H1 (cell line): Measurements from ENCODE around the gene STX5. TPM values are rescaled to one million over a fixed set of nuclear protein-coding genes. Genes with fewer than 3 reads are reported as not detected.

ENCODE experiments used
- CTCF ChIA-PET: fragments of 300-600 bp; sonication (Branson Sonifier 250); formaldehyde crosslinking; loops from one replicate; lab custom pipeline; 2021; ENCODE audit not compliant: partially characterized antibody; lab: Charles Lee
- POLR2A ChIA-PET: fragments of 300-600 bp; sonication (Branson Sonifier 250); formaldehyde crosslinking; loops from one replicate; lab custom pipeline; 2021; ENCODE audit warnings: inconsistent platforms; ENCODE audit not compliant: partially characterized antibody; lab: Charles Lee
- DNase-seq, 2 experiments: peaks; one replicate each; pipeline versions ENCODE4 v3.0.0 to v3.0.0-alpha.2; 2010 to 2022; ENCODE audit warnings: low spot score in 2 of 2, low read depth in 1 of 2, mixed read lengths in 1 of 2
- FAIRE-seq: peaks from 2 replicates; lab custom pipeline; 2011; peaks lifted over from hg19 to GRCh38; lab: Jason Lieb, UNC
- H2AFZ ChIP-seq: 2 replicates; pipeline ENCODE4 v1.8.1; 2012; ENCODE audit warnings: low read length, inconsistent platforms
- H2AK5ac ChIP-seq: 2 replicates; pipeline ENCODE4 v1.6.1; 2013; ENCODE audit warnings: low read depth, low read length
- H2BK120ac ChIP-seq: replicated peaks from 2 replicates; pipeline ENCODE3; 2013; ENCODE audit warnings: low read depth, low read length, inconsistent platforms
- H2BK12ac ChIP-seq: 2 replicates; pipeline ENCODE4 v1.6.1; 2013; ENCODE audit warnings: low read depth, low read length
- H2BK15ac ChIP-seq: 2 replicates; pipeline ENCODE4 v1.6.1; 2013; ENCODE audit warnings: low read length
- H2BK20ac ChIP-seq: 2 replicates; pipeline ENCODE4 v1.6.1; 2013; ENCODE audit warnings: low read length
- H2BK5ac ChIP-seq: 2 replicates; pipeline ENCODE4 v1.6.1; 2013; ENCODE audit warnings: low read depth, low read length
- H3K14ac ChIP-seq: 2 replicates; pipeline ENCODE4 v1.6.1; 2013; ENCODE audit warnings: inconsistent platforms; ENCODE audit not compliant: insufficient read length
- H3K18ac ChIP-seq: 2 replicates; pipeline ENCODE4 v1.6.1; 2013; ENCODE audit warnings: low read length; ENCODE audit errors: extremely low read depth
- H3K23ac ChIP-seq: 2 replicates; pipeline ENCODE4 v1.6.1; 2013; ENCODE audit warnings: inconsistent platforms; ENCODE audit not compliant: insufficient read length
- H3K23me2 ChIP-seq: 2 replicates; pipeline ENCODE4 v1.6.1; 2013; ENCODE audit warnings: low read depth, low read length
- H3K27ac ChIP-seq: 2 replicates; pipeline ENCODE4 v1.6.1; 2011; ENCODE audit warnings: low read depth, low read length, inconsistent platforms
- H3K27me3 ChIP-seq, 4 experiments: replicated peaks in 1 of 4; 1 replicate in 1 of 4; 2 replicates in 3 of 4; pipeline versions ENCODE4 v1.6.1 to v1.8.1; 2011 to 2013; ENCODE audit warnings: low read length in 3 of 4, mild to moderate bottlenecking in 3 of 4, inconsistent platforms in 2 of 4, mixed read lengths in 2 of 4, moderate library complexity in 1 of 4; ENCODE audit not compliant: control insufficient read depth in 3 of 4, insufficient read depth in 3 of 4; ENCODE audit errors: extremely low read depth in 1 of 4
- H3K36me3 ChIP-seq, 4 experiments: 2 replicates each; pipeline versions ENCODE4 v1.6.1 to v1.8.1; 2011 to 2013; ENCODE audit warnings: mild to moderate bottlenecking in 4 of 4, low read length in 3 of 4, moderate library complexity in 2 of 4, control low read depth in 1 of 4, inconsistent platforms in 1 of 4; ENCODE audit not compliant: insufficient read depth in 4 of 4, control insufficient read depth in 2 of 4
- H3K4ac ChIP-seq: replicated peaks from 2 replicates; pipeline ENCODE3; 2013; ENCODE audit warnings: low read length, low read depth, mixed read lengths, inconsistent platforms; ENCODE audit not compliant: insufficient read length
- H3K4me1 ChIP-seq, 4 experiments: replicated peaks in 1 of 4; 1 replicate in 1 of 4; 2 replicates in 3 of 4; pipeline versions ENCODE4 v1.6.1 to v1.8.1; 2011 to 2013; ENCODE audit warnings: low read length in 3 of 4, inconsistent platforms in 2 of 4, mixed read lengths in 1 of 4; ENCODE audit not compliant: insufficient read depth in 4 of 4, control insufficient read depth in 3 of 4
- H3K4me2 ChIP-seq, 2 experiments: 2 replicates each; pipeline versions ENCODE4 v1.6.1 to v1.8.1; 2011 to 2013; ENCODE audit warnings: low read depth in 2 of 2, low read length in 2 of 2, control low read depth in 1 of 2, inconsistent platforms in 1 of 2, mild to moderate bottlenecking in 1 of 2; ENCODE audit not compliant: insufficient read depth in 1 of 2
- H3K4me3 ChIP-seq, 4 experiments: fragments of 200-600, 300-600 bp in 1 of 4; sonication (generic), shearing (Covaris generic), sonication (Bioruptor Twin) in 1 of 4; 2 replicates each; pipeline versions ENCODE4 v1.5.1 to v1.8.1; 2011 to 2016; ENCODE audit warnings: low read length in 4 of 4, low read depth in 3 of 4, control low read depth in 2 of 4, inconsistent platforms in 2 of 4, mild to moderate bottlenecking in 2 of 4, mixed read lengths in 1 of 4, moderate library complexity in 1 of 4; ENCODE audit not compliant: insufficient read depth in 2 of 4; ENCODE audit errors: extremely low read depth in 1 of 4
- H3K56ac ChIP-seq: replicated peaks from 2 replicates; pipeline ENCODE3; 2013; ENCODE audit warnings: low read depth, mild to moderate bottlenecking, mixed read lengths, low read length, inconsistent platforms; ENCODE audit not compliant: insufficient read length
- H3K79me1 ChIP-seq: 2 replicates; pipeline ENCODE4 v1.6.1; 2013; ENCODE audit warnings: low read depth, low read length, control low read depth
- H3K79me2 ChIP-seq, 2 experiments: 2 replicates each; pipeline versions ENCODE4 v1.6.1 to v1.8.1; 2012 to 2013; ENCODE audit warnings: low read length in 2 of 2, mild to moderate bottlenecking in 2 of 2, inconsistent platforms in 1 of 2; ENCODE audit not compliant: insufficient read depth in 2 of 2, control insufficient read depth in 1 of 2
- H3K9ac ChIP-seq, 4 experiments: replicated peaks in 1 of 4; 1 replicate in 1 of 4; 2 replicates in 3 of 4; pipeline versions ENCODE4 v1.6.1 to v1.8.1; 2011 to 2013; ENCODE audit warnings: low read depth in 3 of 4, low read length in 3 of 4, control low read depth in 2 of 4, mild to moderate bottlenecking in 2 of 4, moderate library complexity in 2 of 4, inconsistent platforms in 1 of 4; ENCODE audit errors: extremely low read depth in 1 of 4
- H3K9me3 ChIP-seq, 2 experiments: 2 replicates each; pipeline versions ENCODE4 v1.6.1 to v1.8.1; 2012 to 2013; ENCODE audit warnings: mild to moderate bottlenecking in 2 of 2, moderate library complexity in 2 of 2, control low read depth in 1 of 2, inconsistent platforms in 1 of 2, low read depth in 1 of 2, low read length in 1 of 2, mixed read lengths in 1 of 2; ENCODE audit not compliant: insufficient read depth in 2 of 2
- H4K20me1 ChIP-seq, 2 experiments: replicated peaks in 1 of 2; 2 replicates each; pipeline versions ENCODE3 to v1.8.1; 2011 to 2013; ENCODE audit warnings: inconsistent platforms in 2 of 2, low read length in 2 of 2, mild to moderate bottlenecking in 1 of 2; ENCODE audit not compliant: insufficient read depth in 2 of 2, control insufficient read depth in 1 of 2
- H4K5ac ChIP-seq: 2 replicates; pipeline ENCODE4 v1.6.1; 2013; ENCODE audit warnings: low read length, low read depth, mixed read lengths, inconsistent platforms; ENCODE audit not compliant: insufficient read length
- H4K8ac ChIP-seq: 2 replicates; pipeline ENCODE4 v1.8.0; 2013; ENCODE audit warnings: mild to moderate bottlenecking, moderate library complexity, low read length, inconsistent platforms; ENCODE audit not compliant: insufficient read depth; ENCODE audit errors: extremely low read depth
- H4K91ac ChIP-seq: replicated peaks from 2 replicates; pipeline ENCODE3; 2013; ENCODE audit warnings: low read length, mixed read lengths, inconsistent platforms; ENCODE audit not compliant: insufficient read length
- CBX5 ChIP-seq: fragments of 300-800, 300-1000 bp; sonication (generic); IDR thresholded peaks from 2 replicates; pipeline ENCODE4 v1.7.1; 2016; ENCODE audit warnings: antibody characterized with exemption, low read length, low read depth
- EGR1 ChIP-seq: IDR thresholded peaks from 2 replicates; pipeline ENCODE4 v1.6.1; 2011; ENCODE audit warnings: low read depth, low read length, borderline replicate concordance
- HDAC6 ChIP-seq: IDR thresholded peaks from one replicate; pipeline ENCODE4 v1.7.1; 2012; ENCODE audit warnings: low read depth, mild to moderate bottlenecking, inconsistent platforms, low read length, moderate library complexity
- JUND ChIP-seq: IDR thresholded peaks from 2 replicates; pipeline ENCODE4 v1.6.1; 2011; ENCODE audit warnings: mild to moderate bottlenecking, improper control_type of control experiment, low read length
- KDM1A ChIP-seq: fragments of 200-600, 300-600 bp; sonication (generic); IDR thresholded peaks from 2 replicates; pipeline ENCODE4 v1.7.1; 2016; ENCODE audit warnings: mild to moderate bottlenecking, low read length, borderline replicate concordance
- NANOG ChIP-seq: IDR thresholded peaks from 2 replicates; pipeline ENCODE4 v1.6.1; 2011; ENCODE audit warnings: low read length, low read depth, mild to moderate bottlenecking, inconsistent platforms; ENCODE audit not compliant: insufficient read depth, poor library complexity, severe bottlenecking
- POLR2A ChIP-seq, 2 experiments: IDR thresholded peaks; 1 replicate in 1 of 2; 2 replicates in 1 of 2; pipeline ENCODE4 v1.6.1; 2011; ENCODE audit warnings: low read depth in 2 of 2, low read length in 2 of 2, mild to moderate bottlenecking in 2 of 2; ENCODE audit errors: control extremely low read depth in 1 of 2
- RAD21 ChIP-seq, 2 experiments: IDR thresholded peaks in 1 of 2; conservative IDR thresholded peaks in 1 of 2; 2 replicates each; pipeline ENCODE4 v1.6.1; 2011; ENCODE audit warnings: low read depth in 2 of 2, low read length in 2 of 2, improper control_type of control experiment in 1 of 2, inconsistent platforms in 1 of 2, mild to moderate bottlenecking in 1 of 2, moderate library complexity in 1 of 2
- RNF2 ChIP-seq: fragments of 200-900, 300-1000 bp; sonication (generic); IDR thresholded peaks from 2 replicates; pipeline ENCODE4 v1.7.1; 2016; ENCODE audit warnings: borderline replicate concordance, low read depth, mild to moderate bottlenecking, antibody characterized with exemption, low read length; ENCODE audit not compliant: poor library complexity, severe bottlenecking; ENCODE audit errors: missing control alignments
- SAP30 ChIP-seq: fragments of 300-600 bp; sonication (generic); IDR thresholded peaks from 2 replicates; pipeline ENCODE4 v1.7.1; 2012; ENCODE audit warnings: low read length, moderate library complexity, mild to moderate bottlenecking, inconsistent platforms; ENCODE audit not compliant: insufficient read depth, insufficient replicate concordance
- SIN3A ChIP-seq, 2 experiments: IDR thresholded peaks in 1 of 2; conservative IDR thresholded peaks in 1 of 2; 2 replicates each; pipeline ENCODE4 v1.6.1; 2011 to 2012; ENCODE audit warnings: low read length in 2 of 2, improper control_type of control experiment in 1 of 2, low read depth in 1 of 2, mild to moderate bottlenecking in 1 of 2
- SIRT6 ChIP-seq: IDR thresholded peaks from one replicate; pipeline ENCODE4 v1.7.1; 2012; ENCODE audit warnings: low read length, inconsistent platforms
- SP2 ChIP-seq: IDR thresholded peaks from 2 replicates; pipeline ENCODE4 v1.6.1; 2012; ENCODE audit warnings: mild to moderate bottlenecking, low read length, inconsistent platforms
- YY1 ChIP-seq: IDR thresholded peaks from 2 replicates; pipeline ENCODE4 v1.6.1; 2011; ENCODE audit warnings: low read depth, mild to moderate bottlenecking, low read length
- WGBS, 2 experiments: shearing (Covaris generic) in 1 of 2; methylation state at CpG; one replicate each; pipeline versions ENCODE4 v1.1.6 to v1.1.7; 2013 to 2015; ENCODE audit warnings: low lambda C conversion rate in 2 of 2, mixed read lengths in 2 of 2, inconsistent platforms in 1 of 2, low coverage in 1 of 2, missing lambda C conversion rate in 1 of 2; ENCODE audit not compliant: insufficient replicate concordance in 2 of 2, insufficient coverage in 1 of 2, insufficient read length in 1 of 2; ENCODE audit errors: extremely low coverage in 1 of 2, missing lambda C conversion rate in 1 of 2; 5-methylcytosine and 5-hydroxymethylcytosine counted together
- polyA plus RNA-seq, 7 experiments: library from polyadenylated mRNA; depleted of rRNA in 3 of 7; stranded (reverse) in 5 of 7; unstranded in 2 of 7; fragments of >200 nt in 5 of 7; fragments of 200-250 nt in 2 of 7; gene quantifications; 1 replicate in 5 of 7; 2 replicates in 1 of 7; 4 replicates in 1 of 7; pipeline versions ENCODE4 v1.2.1 to v1.2.3, GENCODE V29; 2011 to 2013; ENCODE audit warnings: missing spikeins in 2 of 7, mixed read lengths in 2 of 7
- total RNA-seq: library from RNA; stranded (reverse); fragmentation: NEBNext Ultra II Directional; extraction: Animal tissue kit (Norgen Biotek cat#: 25700); gene quantifications from 2 replicates; pipeline ENCODE4 v1.2.1, GENCODE V29; 2021

STX5 gene
- total and polyA plus RNA-seq, 2 of the 8 experiments (the other 6 are each of a cell fraction or from before 2014, with no cell fraction given), result 24.2 to 28.5 TPM

GRCh38 chr11:62778441-62778840 is 53.4 kb downstream of the STX5 start:
- Histone ChIP-seq H3K4ac (no peak overlapping the region), H4K20me1 (peaks cover 0 to 3% of the 10 kb centered on the region in 2 experiments), H2BK12ac (no peak overlapping the region), H4K91ac (no peak overlapping the region), H2BK20ac (no peak overlapping the region), H3K14ac (no peak overlapping the region), H3K79me1 (peaks cover 6% of the 10 kb centered on the region; the same call in 1 of the 2 replicates), H3K9ac (no peak overlapping the region), H2AFZ (no peak overlapping the region), H3K9me3 (no peaks in the 10 kb centered on the region), H2BK5ac (no peak overlapping the region), H2BK120ac (no peak overlapping the region), H3K56ac (no peak overlapping the region), H3K23me2 (no peaks in the 10 kb centered on the region), H3K79me2 (peaks cover 0 to 4% of the 10 kb centered on the region in 2 experiments; a peak in 1 of 4 replicates), H2BK15ac (no peak overlapping the region), H2AK5ac (no peak overlapping the region), H3K27ac (no peak overlapping the region), H3K4me1 (no peaks in the 10 kb centered on the region), H4K8ac (no peak overlapping the region), H3K23ac (no peak overlapping the region), H3K18ac (no peak overlapping the region), H4K5ac (no peak overlapping the region), H3K4me3 (no peak overlapping the region), H3K4me2 (no peak overlapping the region), H3K36me3 (peaks cover 12 to 31% (median 24%) of the 10 kb centered on the region in 4 experiments), H3K27me3 (no peaks in the 10 kb centered on the region)
- ChIA-PET POLR2A (interaction anchor here (1.1 to 1.5 kb wide), 3 partner anchors 9 to 77 kb away, joined by 3 to 4 read pairs (median 3); partner anchors contain the start of gene POLR2G), CTCF (interaction anchor here (0.9 to 1.1 kb wide), 2 partner anchors 48 to 76 kb away, joined by 3 to 4 read pairs; no protein-coding TSS in a partner anchor)
- whole genome bisulfite sequencing, 2 experiments, result 89% methylated on average over 3 of the region's 3 CpGs; no CpG with 5 or more reads in 1 of the 2 experiments
- FAIRE-seq, result no peak
- DNase-seq, result no peak
- TF ChIP-seq POLR2A (IDR thresholded peaks at IDR 0.05; ENCODE audit: control extremely low read depth in 1 of 2, low read depth in 2 of 2, low read length in 2 of 2) (no peak), HDAC6 (no peak), CBX5 (no peak), RNF2 (no peak), SP2 (no peak), EGR1 (no peak), KDM1A (no peak), JUND (no peak), YY1 (no peak), SIN3A (conservative IDR thresholded peaks at IDR 0.05 in 1 of 2, IDR thresholded peaks at IDR 0.05 in 1 of 2; ENCODE audit: low read depth in 1 of 2, low read length in 2 of 2) (no peak), RAD21 (IDR thresholded peaks at IDR 0.05 in 1 of 2, conservative IDR thresholded peaks at IDR 0.05 in 1 of 2; ENCODE audit: low read depth in 2 of 2, low read length in 2 of 2) (no peak), SAP30 (no peak), NANOG (no peak), SIRT6 (no peak)
